ENCODE measurements around the gene TMUB2. TPM values are rescaled to one million over a fixed set of nuclear protein-coding genes. Genes with fewer than 3 reads are reported as not detected.

The TMUB2 gene
- total and polyA plus RNA-seq, 2 of the 13 experiments (the other 11 are each of a cell fraction or from before 2014, with no cell fraction given): 26.9 to 50.8 TPM

DNA sequence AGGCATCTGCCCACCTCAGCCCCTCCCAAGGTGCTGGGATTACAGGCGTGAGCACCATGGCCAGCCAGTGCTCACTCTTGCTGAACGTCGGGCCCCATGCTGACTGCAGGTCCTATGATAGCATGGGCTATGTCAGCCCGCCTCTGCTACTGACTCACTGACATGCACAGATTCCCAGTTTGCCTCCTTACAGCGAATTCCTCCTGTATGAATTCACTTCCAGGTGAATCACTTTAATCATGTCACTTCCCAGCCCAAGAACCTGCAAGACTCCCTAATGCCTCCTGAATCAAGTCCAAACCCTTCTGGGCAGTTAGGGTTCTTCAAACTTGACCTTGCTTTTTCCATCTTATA, 48.8 kb downstream of the TMUB2 start:
- no peak overlapping the region for H3K4me2 ChIP-seq (ENCODE audit: low read depth, low read length)
- ATAC-seq (peak; percentile 77), FAIRE-seq (no peak), DNase-seq (ENCODE audit: low spot score) (no peak)
- H3K4me1 ChIP-seq (ENCODE audit: insufficient read depth, low read length): no peaks in the 10 kb centered on the region
- ChIA-PET CTCF (ENCODE audit: low intra/inter-chr PET ratio, low total read pairs) (no interaction called here), POLR2A (no interaction called here)
- H2AFZ ChIP-seq (ENCODE audit: low read length): no peak overlapping the region
- no peaks in the 10 kb centered on the region for H4K20me1 ChIP-seq (ENCODE audit: insufficient read depth, low read length)
- no peaks in the 10 kb centered on the region for H3K9me3 ChIP-seq (ENCODE audit: low read length)
- H3K79me2 ChIP-seq (ENCODE audit: insufficient read depth, low read length): no peaks in the 10 kb centered on the region
- peaks cover 0 to 17% of the 10 kb centered on the region in 2 experiments; a peak in 3 of 5 replicates for H3K27me3 ChIP-seq (ENCODE audit: control insufficient read depth in 1 of 2, insufficient read depth in 2 of 2, low read length in 2 of 2)
- no peak overlapping the region for H3K4me3 ChIP-seq (replicated peaks in 1 of 3; ENCODE audit: insufficient read depth in 1 of 3, low read depth in 2 of 3, low read length in 3 of 3)
- no peak overlapping the region for H3K27ac ChIP-seq (ENCODE audit: extremely low read length, insufficient read depth, low read length)
- H3K9ac ChIP-seq (ENCODE audit: insufficient read depth, low read depth, low read length): no peak overlapping the region
- 5% methylated on average over 2 of the region's 5 CpGs for WGBS (ENCODE audit: low lambda C conversion rate)
- in situ Hi-C loops (cut with HindIII; ENCODE audit: extremely low pct_ligation_motif_present, low pct_unique_long_range_greater_than_20kb): no loop called here
- intact Hi-C loops (cut with micrococcal nuclease; ENCODE audit: unreplicated experiment): no loop called here
- no peaks in the 10 kb centered on the region for H3K36me3 ChIP-seq (replicated peaks in 1 of 2; ENCODE audit: control insufficient read depth in 1 of 2, insufficient read depth in 2 of 2, low read length in 2 of 2)
- no TSS peak for BruUV-seq (replicated peaks)
- TF ChIP-seq SIN3B (IDR thresholded peaks at IDR 0.05; ENCODE audit: low read length) (no peak), ARNT2 (CRISPR knock-in tag; IDR thresholded peaks at IDR 0.05; ENCODE audit: low read depth) (no peak), KDM2A (CRISPR knock-in tag; IDR thresholded peaks at IDR 0.05; ENCODE audit: borderline replicate concordance, low read depth) (no peak), HDAC6 (IDR thresholded peaks at IDR 0.05; ENCODE audit: low read depth, low read length) (no peak), ZNF550 (CRISPR knock-in tag; IDR thresholded peaks at IDR 0.05; ENCODE audit: borderline replicate concordance) (no peak), ZHX1 (CRISPR knock-in tag; IDR thresholded peaks at IDR 0.05; ENCODE audit: low read depth) (no peak), CSRNP1 (CRISPR knock-in tag; IDR thresholded peaks at IDR 0.05) (no peak), MATR3 (CRISPR knock-in tag; IDR thresholded peaks at IDR 0.05) (no peak), SRSF1 (optimal IDR thresholded peaks at IDR 0.05; ENCODE audit: low read depth, low read length) (no peak), ZNF749 (CRISPR knock-in tag; IDR thresholded peaks at IDR 0.05; ENCODE audit: borderline replicate concordance) (no peak), TBX2 (CRISPR knock-in tag; IDR thresholded peaks at IDR 0.05; ENCODE audit: borderline replicate concordance) (no peak)
- TF ChIP-seq, protein P1, sequence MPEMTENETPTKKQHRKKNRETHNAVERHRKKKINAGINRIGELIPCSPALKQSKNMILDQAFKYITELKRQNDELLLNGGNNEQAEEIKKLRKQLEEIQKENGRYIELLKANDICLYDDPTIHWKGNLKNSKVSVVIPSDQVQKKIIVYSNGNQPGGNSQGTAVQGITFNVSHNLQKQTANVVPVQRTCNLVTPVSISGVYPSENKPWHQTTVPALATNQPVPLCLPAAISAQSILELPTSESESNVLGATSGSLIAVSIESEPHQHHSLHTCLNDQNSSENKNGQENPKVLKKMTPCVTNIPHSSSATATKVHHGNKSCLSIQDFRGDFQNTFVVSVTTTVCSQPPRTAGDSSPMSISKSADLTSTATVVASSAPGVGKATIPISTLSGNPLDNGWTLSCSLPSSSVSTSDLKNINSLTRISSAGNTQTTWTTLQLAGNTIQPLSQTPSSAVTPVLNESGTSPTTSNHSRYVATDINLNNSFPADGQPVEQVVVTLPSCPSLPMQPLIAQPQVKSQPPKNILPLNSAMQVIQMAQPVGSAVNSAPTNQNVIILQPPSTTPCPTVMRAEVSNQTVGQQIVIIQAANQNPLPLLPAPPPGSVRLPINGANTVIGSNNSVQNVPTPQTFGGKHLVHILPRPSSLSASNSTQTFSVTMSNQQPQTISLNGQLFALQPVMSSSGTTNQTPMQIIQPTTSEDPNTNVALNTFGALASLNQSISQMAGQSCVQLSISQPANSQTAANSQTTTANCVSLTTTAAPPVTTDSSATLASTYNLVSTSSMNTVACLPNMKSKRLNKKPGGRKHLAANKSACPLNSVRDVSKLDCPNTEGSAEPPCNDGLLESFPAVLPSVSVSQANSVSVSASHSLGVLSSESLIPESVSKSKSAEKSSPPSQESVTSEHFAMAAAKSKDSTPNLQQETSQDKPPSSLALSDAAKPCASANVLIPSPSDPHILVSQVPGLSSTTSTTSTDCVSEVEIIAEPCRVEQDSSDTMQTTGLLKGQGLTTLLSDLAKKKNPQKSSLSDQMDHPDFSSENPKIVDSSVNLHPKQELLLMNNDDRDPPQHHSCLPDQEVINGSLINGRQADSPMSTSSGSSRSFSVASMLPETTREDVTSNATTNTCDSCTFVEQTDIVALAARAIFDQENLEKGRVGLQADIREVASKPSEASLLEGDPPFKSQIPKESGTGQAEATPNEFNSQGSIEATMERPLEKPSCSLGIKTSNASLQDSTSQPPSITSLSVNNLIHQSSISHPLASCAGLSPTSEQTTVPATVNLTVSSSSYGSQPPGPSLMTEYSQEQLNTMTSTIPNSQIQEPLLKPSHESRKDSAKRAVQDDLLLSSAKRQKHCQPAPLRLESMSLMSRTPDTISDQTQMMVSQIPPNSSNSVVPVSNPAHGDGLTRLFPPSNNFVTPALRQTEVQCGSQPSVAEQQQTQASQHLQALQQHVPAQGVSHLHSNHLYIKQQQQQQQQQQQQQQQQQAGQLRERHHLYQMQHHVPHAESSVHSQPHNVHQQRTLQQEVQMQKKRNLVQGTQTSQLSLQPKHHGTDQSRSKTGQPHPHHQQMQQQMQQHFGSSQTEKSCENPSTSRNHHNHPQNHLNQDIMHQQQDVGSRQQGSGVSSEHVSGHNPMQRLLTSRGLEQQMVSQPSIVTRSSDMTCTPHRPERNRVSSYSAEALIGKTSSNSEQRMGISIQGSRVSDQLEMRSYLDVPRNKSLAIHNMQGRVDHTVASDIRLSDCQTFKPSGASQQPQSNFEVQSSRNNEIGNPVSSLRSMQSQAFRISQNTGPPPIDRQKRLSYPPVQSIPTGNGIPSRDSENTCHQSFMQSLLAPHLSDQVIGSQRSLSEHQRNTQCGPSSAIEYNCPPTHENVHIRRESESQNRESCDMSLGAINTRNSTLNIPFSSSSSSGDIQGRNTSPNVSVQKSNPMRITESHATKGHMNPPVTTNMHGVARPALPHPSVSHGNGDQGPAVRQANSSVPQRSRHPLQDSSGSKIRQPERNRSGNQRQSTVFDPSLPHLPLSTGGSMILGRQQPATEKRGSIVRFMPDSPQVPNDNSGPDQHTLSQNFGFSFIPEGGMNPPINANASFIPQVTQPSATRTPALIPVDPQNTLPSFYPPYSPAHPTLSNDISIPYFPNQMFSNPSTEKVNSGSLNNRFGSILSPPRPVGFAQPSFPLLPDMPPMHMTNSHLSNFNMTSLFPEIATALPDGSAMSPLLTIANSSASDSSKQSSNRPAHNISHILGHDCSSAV (CRISPR knock-in tag; IDR thresholded peaks at IDR 0.05; ENCODE audit: borderline replicate concordance): no peak

Measured in HepG2 (cell line).